ENCODE measurements around the gene TMIE. TPM values are rescaled to one million over a fixed set of nuclear protein-coding genes. Genes with fewer than 3 reads are reported as not detected.

The TMIE gene
- total and polyA plus RNA-seq, 9 of the 15 experiments (the other 6 are each of a cell fraction or from before 2014, with no cell fraction given), result not detected

- Histone ChIP-seq H3K27ac (ENCODE audit: extremely low read depth, low read depth, low read length) (no peak overlapping the region), H3K4me2 (ENCODE audit: insufficient read depth, low read length) (no peak overlapping the region), H3K4me1 (replicated peaks in 1 of 2; ENCODE audit: control insufficient read depth in 2 of 2, insufficient read depth in 2 of 2, low read length in 2 of 2) (no peaks in the 10 kb centered on the region), H3K9me3 (replicated peaks; ENCODE audit: control insufficient read depth, insufficient read depth, low read depth, low read length) (no peaks in the 10 kb centered on the region), H3K9ac (ENCODE audit: insufficient read depth in 1 of 2, low read depth in 2 of 2, low read length in 2 of 2) (no peak overlapping the region), H3K79me2 (ENCODE audit: control insufficient read depth, insufficient read depth, low read length) (no peaks in the 10 kb centered on the region), H3K9me1 (ENCODE audit: control insufficient read depth, insufficient read depth, low read length) (no peaks in the 10 kb centered on the region), H4K20me1 (replicated peaks; ENCODE audit: control insufficient read depth, insufficient read depth, low read length) (peaks cover 34% of the 10 kb centered on the region), H3K27me3 (ENCODE audit: control insufficient read depth in 2 of 2, insufficient read depth in 2 of 2, low read length in 2 of 2) (peaks cover 22 to 93% of the 10 kb centered on the region in 2 experiments), H2AFZ (ENCODE audit: low read depth, low read length) (no peak overlapping the region), H3K4me3 (no peak overlapping the region), H3K36me3 (ENCODE audit: control insufficient read depth, insufficient read depth, low read length) (no peaks in the 10 kb centered on the region)
- ATAC-seq (no peak), DNase-seq (ENCODE audit: extremely low read depth in 1 of 4, low spot score in 3 of 4) (no peak), FAIRE-seq (no peak)
- intact Hi-C loops (cut with micrococcal nuclease) (no loop called here), in situ Hi-C loops (cut with MboI) (no loop called here)
- WGBS (ENCODE audit: insufficient coverage, low coverage, missing lambda C conversion rate), result 8% methylated on average over 16 of the region's 17 CpGs
- ChIA-PET CTCF (ENCODE audit: low intra/inter-chr PET ratio) (no interaction called here), POLR2A (interaction anchor here (0.5 to 1.5 kb wide), 5 partner anchors 11 to 954 kb away, joined by 3 to 4 read pairs (median 3); no protein-coding TSS in a partner anchor)
- no TSS peak for BruUV-seq (replicated peaks)
- TF ChIP-seq ZNF263 (CRISPR knock-in tag; IDR thresholded peaks at IDR 0.05; ENCODE audit: borderline replicate concordance) (peak; percentile 19; the same call in 1 of the 2 replicates), ADNP (tag; IDR thresholded peaks at IDR 0.05) (no peak), TCF3 (CRISPR knock-in tag; IDR thresholded peaks at IDR 0.05) (no peak), GATAD2A (IDR thresholded peaks at IDR 0.05) (no peak), MYC (IDR thresholded peaks at IDR 0.05; ENCODE audit: low read depth, low read length) (no peak), MYC (CRISPR knock-in tag; IDR thresholded peaks at IDR 0.05; ENCODE audit: borderline replicate concordance, low read depth) (no peak), E2F5 (CRISPR knock-in tag; IDR thresholded peaks at IDR 0.05) (no peak), ZNF12 (CRISPR knock-in tag; IDR thresholded peaks at IDR 0.05) (no peak), RERE (CRISPR knock-in tag; IDR thresholded peaks at IDR 0.05; ENCODE audit: borderline replicate concordance) (no peak), NR2C1 (IDR thresholded peaks at IDR 0.05) (no peak), NR2C1 (tag; IDR thresholded peaks at IDR 0.05) (no peak), SREBF1 (IDR thresholded peaks at IDR 0.05; ENCODE audit: borderline replicate concordance, low read depth, low read length) (no peak), RFX7 (CRISPR knock-in tag; IDR thresholded peaks at IDR 0.05) (no peak), ZC3H4 (CRISPR knock-in tag; IDR thresholded peaks at IDR 0.05; ENCODE audit: borderline replicate concordance) (no peak)
Observed at GRCh38 chr3:46670000-46670890, 30.9 kb upstream of the TMIE start.

Measured in K562 (cell line).